NCI-H2107 treated with DMSO at 0.1 percent for 48 hours (cell line): ENCODE data around the gene MBNL2.
A peak's percentile ranks its signal among the peaks of the same experiment; 100 is the strongest.
"Not testable (repeated sequence)": the region's sequence is repeated elsewhere in the genome, so short reads cannot be mapped to it uniquely, and the experiment has no call there.

Source experiments
- DNase-seq: peaks from one replicate; lab custom pipeline; 2025; ENCODE audit not compliant: unreplicated experiment; lab: John Stamatoyannopoulos, UW

MBNL2 gene

DNA sequence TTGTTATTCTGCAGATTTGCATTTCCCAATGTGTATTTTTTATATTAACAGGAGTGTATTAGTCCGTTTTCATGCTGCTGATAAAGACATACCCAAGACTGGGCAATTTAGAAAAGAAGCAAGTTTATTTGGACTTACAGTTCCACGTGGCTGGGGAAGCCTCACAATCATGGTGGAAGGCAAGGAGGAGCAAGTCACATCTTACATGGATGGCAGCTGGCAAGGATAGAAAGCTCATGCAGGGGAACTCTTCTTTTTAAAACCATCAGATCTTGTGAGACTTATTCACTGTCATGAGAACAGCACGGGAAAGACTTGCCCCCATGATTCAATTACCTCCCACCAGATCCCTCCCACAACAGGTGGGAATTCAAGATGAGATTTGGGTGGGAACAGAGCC is 14.9 kb upstream of the MBNL2 start:
- DNase-seq, result not testable (repeated sequence)

DNA sequence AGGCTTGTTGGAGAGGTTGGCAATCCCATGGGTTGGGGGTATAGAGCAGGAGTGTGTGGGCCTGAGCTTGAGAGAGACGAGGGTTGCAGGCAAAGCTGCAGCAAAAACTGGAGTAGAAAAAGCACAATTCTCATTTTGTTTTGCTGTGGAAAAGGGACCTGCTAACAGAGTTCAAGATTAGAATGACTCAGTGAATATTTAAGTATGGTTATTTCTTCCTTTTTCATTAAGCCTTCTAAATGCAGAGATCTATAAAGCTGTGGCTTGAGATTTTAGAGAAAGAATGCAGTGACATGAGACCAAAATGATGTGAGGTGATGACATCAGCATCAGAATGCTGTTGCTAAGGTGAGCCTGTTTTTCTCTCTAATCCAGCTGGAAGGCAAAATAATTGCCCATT is 10.8 kb upstream of the MBNL2 start:
- DNase-seq, result no peak

DNA sequence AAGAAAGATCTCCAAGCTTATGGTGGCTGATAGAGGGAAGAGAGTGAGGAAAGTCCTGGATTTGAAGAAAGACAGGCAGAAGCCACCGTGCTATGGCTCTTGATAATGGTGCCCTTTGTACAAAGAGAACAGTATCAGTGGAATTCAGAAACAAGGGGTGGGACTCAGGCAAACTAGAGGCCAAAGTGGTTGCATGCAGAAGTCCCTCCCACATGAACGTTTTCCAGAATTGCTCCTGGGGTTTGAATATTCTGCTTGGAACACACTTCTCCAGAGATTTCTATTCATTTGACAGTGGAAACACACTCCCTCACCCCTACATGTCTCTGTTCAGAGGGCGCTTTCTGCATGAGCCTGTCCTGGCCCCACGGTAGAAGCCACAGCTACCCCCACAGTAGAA is 10.1 kb upstream of the MBNL2 start:
- no peak for DNase-seq

DNA sequence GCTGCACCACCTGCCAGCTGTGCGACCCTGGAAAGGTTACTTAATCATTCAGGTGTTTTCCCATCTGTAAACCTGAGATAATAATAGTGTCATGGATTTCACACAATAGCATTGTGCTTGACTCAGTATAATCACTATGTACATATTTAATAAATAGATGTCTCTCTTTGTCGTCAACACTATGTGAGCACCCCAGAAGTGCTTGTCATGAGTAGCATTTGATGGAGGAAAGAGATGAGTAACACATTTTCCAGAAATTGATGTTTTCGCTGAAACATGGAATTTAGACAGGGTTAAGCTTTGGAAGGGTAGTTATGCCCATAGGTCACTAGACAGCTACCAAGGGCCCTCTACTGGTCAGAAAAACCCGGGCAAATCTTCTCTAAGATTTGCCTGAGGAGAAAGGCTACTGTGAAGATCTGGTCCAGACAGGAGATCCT is 9.5 kb upstream of the MBNL2 start:
- peak; percentile 4 for DNase-seq

DNA sequence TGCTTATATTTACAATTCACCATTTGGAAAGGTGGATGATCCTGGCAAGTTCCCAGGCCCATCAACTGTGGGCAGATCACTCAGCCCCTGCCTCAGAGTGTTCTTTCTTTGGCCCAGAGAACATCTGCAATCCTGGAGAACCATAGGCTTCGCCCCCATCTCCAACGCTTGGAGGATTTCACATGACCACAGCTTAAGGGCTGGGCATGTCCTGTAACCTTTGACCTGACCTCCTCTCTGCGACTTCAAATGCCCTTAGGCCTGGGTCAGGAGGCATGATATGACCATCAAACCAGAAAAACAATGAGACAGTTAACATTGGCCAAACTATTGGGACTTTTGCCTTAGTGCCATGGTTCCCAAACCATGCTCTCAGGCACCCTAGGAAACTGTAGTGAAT is 7.2 kb upstream of the MBNL2 start:
- DNase-seq, result no peak

DNA sequence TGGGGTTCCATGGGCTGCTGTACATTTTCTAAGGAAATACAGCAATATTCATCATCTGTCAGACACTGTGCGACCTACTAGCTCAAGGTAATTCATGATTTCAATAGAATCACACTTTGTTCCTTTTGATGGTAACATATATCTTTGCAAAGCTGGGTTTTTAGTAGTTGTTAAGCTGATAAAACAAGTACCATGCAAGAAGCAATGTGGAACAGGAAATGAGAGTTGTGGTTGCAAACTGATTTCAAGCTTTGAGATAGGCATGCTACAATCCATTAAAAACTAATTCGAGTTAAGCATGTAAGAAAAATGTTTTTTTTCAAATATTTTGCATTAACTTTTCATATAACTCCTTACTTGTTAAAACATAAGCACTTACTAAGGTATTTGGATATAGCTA is 6.8 kb upstream of the MBNL2 start:
- DNase-seq, result no peak

DNA sequence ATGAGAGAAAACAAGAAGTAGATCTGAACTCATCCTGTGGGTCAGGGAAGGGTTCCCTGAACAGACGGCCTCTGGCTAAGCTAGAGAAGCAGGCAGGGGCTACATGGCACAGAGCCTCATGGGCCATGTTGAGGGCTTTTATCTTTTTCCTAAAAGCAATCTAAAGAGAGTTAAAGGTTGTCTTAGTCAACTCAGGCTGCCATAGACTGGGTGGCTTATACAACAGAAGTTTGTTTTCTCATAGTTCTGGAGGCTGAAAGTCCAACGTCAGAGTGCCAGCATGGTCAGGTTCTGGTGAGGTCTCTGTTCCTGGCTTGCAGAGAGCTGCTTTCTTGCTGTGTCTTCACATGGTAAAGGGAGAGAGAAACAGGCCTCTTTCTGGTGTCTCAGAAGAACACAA is 2.9 kb upstream of the MBNL2 start:
- no peak for DNase-seq

DNA sequence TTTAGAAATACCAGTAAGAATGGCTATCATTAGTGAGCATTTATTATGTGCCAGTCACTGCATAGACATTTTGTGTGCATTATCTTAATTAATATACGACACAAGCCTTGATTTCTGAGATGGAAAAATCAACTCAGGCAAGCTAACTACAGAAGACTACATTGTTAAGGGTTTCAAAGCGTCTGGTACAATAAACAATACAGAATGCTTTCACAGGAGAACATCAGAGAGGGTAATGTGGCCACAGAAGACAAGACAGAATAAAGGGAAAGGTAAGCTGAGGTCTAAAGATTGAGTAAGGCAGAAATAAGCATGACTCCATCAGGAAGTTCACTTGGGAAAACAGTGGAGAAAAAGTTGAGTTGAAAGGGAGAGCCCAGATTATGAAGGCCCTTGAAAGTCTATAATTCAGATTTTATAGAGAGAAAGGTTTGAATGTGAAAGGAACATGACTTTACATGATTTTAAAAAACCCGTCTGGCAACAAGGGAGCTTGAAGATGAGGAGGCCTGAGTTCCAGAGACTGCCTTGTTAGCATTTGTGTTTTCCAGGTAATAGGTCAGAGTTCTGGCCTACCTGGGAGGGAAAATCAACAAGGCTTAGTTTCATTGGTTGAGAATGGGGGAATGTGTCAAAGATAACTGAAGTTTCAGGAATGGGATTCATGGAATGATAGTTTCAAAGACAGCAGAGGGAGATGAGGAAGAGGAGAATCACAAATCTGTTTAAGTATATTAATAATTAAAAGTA is 1.8 kb upstream of the MBNL2 start:
- DNase-seq, result no peak

DNA sequence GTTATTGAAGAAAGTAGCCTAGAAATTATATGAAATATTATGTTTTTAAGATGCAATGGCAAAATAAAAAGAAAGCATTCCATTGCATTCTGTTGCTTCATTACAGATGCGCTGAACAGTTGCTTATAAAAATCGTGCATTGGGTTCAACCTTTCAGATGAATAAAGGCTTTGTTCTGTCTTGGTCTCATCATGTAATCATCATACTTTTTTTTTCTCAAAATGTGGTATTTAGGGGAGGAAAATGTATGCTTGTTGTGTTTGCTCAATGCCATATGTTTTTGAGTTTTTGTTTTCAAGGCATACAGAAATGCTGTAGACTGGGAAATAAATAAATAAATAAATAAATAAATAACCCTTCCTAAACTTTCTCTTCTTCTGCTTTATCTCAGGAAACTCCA is 1.1 kb upstream of the MBNL2 start:
- DNase-seq, result no peak

DNA sequence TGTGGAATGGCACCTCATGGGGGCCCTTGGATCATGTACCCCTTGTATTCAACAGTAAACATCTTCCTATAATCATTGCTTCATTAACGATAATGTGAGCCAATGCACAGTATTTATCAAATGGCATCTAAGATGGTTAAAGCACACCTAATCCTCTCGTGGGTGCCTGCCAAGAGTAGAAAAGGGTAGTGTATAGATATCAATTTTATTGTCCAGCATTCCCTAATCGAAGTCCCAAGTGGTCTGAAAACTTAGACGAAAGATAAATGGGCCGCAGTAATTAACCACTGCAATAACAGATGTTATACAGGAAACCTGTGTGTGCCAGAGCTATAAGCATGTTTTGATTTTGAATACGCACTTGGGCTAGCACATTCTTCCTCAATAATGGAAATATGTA is 667 bp upstream of the MBNL2 start:
- no peak for DNase-seq

DNA sequence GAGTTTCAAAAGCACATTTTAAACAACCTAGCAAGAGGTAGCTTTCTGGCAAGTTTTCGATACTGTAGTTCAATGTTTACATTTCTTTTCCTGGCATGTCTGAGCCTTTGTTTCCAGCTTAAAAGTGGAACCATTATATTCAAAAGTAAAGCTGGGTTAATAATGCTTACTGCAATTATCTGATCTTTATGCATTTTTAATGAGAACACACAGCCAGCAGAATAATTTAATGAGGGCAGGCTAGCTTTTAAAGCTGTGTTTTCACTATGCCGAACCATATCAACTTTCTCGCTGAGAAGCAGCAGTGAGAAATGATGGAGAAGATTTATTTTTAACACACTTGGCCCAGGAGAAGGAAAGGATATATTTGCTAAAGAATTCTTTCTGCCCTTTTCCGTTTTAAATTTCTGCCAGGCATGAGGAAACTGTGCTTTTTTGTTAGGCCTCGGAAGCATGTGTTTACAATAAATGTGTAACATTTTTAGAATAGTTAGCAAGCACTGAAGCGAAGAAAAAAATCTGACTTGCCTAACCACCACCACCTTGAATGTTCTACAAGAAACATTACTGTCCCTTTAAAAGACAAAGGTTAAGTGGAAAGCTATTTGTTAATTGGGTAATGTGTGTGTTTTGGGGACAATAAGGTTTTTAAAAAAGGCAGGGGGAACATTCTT is 1.0 kb downstream of the MBNL2 start:
- no peak for DNase-seq

DNA sequence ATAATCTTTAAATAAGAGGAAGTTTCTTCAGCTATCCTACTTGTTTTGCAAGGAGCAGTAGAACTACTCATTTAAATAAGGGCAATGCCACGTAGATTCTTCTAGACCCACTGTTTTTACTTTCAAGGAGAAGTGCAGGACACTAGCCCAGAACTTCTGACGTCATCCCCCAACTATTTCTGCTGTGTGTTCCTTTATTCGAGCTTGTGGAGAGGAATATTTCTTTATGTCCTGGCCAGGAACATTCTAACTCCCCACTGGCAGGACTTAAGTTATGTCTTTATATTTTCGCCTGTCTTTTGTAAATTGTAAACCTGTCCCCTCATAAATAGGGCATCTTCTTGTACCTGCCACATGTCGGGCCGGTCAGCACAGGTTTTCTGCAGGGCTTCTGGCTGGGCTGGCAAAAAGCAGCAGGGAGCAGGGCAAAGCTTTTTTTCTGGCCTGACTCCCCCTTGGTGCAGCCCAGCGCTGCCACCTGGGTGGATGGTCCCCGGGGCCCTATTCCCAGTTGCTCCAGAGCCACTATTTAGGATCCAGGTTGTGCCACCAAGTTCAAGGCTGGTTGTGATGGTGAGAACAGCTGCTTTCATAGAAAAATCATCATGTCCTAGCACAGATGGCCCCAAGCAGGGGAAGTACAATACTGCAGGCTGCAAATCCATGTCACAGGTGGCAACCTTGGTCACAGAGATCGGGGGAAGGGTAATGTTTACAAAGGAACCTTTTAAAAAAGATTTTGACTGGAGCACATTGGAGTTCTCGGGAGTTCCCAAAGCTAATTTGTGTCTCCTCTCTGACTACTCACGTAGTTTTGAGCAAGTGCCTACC is 1.8 kb downstream of the MBNL2 start:
- peak; percentile 54 for DNase-seq

DNA sequence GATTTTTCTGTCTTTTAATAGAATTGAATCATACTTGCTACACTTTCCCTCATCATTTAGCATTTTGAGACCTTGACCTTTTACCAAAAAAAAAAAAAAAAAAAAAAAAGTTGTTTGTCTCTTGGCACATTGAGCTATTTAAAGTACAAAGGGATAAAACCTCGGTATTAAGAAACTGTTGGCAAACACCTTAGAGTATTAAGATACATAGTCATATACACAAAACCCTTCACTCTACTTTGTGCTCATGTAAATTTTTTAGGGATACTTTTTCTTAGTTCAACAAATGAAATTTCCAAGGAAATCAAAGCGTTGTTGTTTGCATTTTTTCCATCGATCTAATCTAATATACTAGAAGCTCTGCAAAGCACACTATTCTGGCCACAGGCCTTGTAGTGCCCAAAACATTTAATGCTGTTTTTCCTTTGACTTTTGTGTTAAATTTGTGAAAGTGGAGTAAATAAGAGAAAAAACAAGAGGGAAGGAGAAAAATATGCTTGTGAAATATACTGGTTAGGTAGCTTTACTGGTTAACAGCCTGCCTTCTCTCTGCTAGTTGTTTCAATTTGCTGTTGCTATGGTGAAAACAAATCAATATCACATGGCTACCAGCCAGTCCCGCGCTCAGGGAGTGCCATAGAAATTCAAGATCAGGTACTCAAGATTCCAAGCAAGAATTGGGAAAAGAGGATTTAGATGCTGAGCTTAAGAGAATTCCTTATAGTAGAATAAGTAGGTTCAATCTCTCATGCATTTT is 2.6 kb downstream of the MBNL2 start:
- DNase-seq, result peak; percentile 71

DNA sequence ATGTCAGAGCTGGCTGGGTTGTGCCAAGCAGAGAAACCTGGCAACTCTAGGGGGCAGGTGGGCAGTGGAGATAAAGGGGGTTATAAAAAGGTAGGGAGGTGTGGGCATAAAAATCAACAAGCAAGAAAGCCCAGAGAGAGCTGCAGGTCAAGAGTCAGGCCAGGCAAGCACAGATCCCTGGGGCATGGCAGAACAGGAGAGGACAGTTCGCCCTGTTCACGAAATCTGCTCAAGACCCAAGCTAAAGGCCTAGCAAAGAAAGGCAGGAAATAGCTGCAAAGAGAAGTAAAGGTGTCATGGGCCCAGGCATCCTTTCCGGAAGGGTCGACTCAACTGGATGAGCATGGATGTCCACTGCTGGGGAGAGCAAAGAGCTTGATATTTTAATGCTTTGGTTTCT is 3.4 kb downstream of the MBNL2 start:
- no peak for DNase-seq

DNA sequence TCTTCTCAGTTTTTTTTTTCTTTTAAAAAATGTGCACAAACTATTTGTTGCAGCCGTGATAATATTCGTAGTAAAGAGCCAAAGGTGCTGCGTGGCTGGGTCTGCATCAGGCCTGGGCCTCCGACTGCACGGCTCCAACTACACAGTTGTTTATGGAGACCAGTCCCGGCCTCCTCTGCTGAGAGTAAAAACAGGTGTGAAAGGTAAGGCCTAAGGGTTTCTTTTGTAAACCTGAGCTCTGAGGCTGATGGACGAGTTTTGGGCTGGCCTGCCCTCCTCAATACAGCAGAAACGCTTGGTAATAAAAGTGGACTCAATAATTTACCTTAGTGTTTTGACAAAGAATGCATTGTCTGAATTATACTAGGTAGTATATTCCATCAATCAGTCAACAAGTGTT is 3.9 kb downstream of the MBNL2 start:
- DNase-seq, result peak; percentile 24

DNA sequence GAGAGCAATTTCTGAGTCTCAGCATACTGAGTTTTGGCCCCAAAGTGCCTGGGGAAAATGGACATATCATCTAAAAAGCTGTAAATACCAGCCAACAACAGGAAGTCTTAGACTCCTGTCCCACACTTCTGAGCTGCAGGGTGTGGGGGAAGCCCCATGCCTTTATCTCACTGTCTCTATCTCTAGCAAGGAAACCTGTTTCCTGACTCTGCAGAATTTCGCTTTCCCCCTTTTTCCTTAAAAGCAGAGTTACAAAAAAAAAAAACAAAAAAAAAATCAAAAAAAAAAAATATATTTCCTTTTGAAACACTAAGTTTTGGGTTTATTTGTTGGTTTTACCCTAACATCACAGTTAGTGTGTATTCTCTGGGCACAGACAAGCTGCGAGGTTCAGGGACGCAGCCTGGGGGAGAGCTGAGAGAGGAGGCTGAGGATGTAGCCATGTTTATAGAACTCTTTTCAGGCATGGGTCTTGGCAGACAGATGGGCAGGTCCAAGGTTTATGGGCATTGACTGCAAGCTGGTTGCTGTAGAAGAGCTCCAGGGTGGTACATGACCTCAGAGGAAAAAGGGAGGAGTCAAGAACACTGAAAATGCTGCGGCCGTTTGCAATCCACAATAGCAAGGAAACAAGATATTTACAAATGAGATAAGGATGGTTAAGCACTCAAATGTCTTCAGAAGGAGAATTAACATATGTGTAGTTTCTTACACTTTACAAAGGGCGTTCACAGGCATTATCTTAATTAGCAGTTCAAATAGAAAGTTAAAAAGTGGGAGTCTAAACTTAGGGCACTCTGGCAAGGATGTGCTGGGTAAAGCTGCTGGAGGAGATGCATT is 4.9 kb downstream of the MBNL2 start:
- DNase-seq, result peak; percentile 40

DNA sequence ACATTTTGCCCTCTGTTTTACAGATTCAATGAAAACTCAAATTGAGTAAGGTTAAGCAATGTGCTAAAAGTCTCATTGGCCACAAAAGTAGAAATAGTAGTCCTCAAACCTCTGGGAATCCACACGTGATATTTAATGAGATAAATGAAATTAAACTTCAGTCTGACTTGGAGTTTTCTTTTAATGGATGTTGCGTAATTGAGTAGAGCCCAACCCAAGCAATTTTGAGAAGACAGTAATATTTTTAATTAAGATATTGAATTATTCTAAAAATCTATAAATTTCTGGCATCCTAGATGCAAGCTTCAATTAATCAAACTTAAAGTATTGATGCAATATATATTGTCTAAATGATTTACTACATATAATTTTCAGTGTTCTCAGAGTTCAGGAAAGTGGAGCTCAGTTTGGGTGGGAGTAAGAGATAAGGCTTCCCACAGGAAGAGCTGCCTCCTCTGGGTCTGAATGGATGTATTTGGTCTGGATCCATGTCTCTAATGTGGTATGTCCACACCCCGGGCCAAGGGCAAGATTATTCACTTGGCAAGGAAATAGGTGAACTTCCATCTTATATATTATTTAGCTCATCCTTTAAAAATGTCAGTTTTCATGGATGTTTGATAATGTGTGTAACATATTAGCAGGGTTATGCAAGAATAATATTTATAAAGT is 6.9 kb downstream of the MBNL2 start:
- DNase-seq, result no peak

DNA sequence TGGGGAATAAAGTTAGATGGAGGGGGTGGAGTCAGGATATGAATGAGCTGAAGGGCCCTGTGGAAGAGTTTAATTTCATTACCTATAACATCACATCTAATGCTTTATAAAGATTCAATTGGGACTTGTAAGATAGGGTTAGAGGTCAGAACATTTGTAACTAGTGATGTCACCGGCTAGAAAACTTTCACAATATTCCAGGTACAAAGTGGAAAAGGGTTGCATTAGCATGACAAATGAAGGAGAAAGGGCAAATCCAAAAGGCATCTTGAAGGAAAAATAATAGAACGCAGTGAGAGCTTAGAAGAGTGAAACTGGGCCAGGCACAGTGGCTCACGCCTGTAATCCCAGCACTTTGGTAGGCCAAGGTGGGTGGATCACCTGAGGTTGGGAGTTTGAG is 7.6 kb downstream of the MBNL2 start:
- no peak for DNase-seq

DNA sequence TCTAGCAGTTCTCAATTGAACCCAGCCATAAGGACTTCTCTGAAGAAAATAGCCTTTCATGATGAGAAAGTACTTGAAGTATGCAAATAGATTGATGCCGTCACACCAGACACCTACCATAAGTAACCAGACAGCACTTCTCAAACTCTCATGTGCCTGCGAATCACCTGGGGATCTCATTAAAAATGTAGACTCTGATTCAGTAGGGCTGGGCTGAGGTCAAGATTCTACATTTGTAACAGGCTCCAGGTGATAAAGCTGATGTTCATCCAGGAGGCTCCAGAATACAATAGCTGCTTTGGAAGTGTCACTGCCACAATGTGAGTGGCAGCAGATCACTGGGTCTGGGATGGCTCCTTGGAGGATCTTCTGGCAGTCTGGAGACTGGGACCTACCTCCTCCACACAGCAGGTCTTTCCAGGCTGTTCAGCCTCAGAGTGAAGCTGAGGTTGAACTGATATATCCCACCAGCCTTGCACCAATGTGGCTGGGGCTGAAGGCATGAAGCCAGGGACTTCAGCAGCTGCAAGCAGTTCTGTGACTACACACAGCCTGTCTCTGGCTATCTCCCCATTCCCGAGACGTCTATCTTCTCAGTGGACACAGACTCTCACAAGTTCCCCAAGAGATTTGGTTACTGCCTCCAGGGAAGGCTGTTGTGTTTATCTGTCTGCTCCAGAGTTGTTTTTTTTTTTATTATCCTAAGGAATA is 9.1 kb downstream of the MBNL2 start:
- DNase-seq, result no peak
